Kidney (tissue), 14 donors: ENCODE data around the gene ZNF511. TPM values are rescaled to one million over a fixed set of nuclear protein-coding genes. Genes with fewer than 3 reads are reported as not detected.
A peak's percentile ranks its signal among the peaks of the same experiment; 100 is the strongest.

Source experiments
- DNase-seq, 5 donors: peaks; one replicate each; pipeline ENCODE4 v3.0.0-alpha.2; 2013 to 2020
- FAIRE-seq: peaks from 2 replicates; lab custom pipeline; 2012; peaks lifted over from hg19 to GRCh38; lab: Jason Lieb, UNC
- H3K27ac ChIP-seq, 2 donors: one replicate each; pipeline ENCODE4 v1.7.0; 2013; ENCODE audit warnings: low read depth in 2 of 2, low read length in 2 of 2, inconsistent platforms in 1 of 2
- H3K27me3 ChIP-seq: one replicate; pipeline ENCODE4 v1.7.1; 2013; ENCODE audit warnings: low read length, inconsistent platforms; ENCODE audit not compliant: control insufficient read depth, insufficient read depth
- H3K36me3 ChIP-seq, 3 donors: one replicate each; pipeline versions ENCODE4 v1.7.0 to v1.7.1; 2013; ENCODE audit warnings: low read length in 3 of 3, control low read depth in 1 of 3, inconsistent platforms in 1 of 3; ENCODE audit not compliant: insufficient read depth in 3 of 3, control insufficient read depth in 2 of 3
- H3K4me1 ChIP-seq, 3 donors: one replicate each; pipeline versions ENCODE4 v1.7.0 to v1.7.1; 2013; ENCODE audit warnings: low read length in 3 of 3, inconsistent platforms in 1 of 3, low read depth in 1 of 3; ENCODE audit not compliant: control insufficient read depth in 2 of 3, insufficient read depth in 2 of 3
- H3K4me3 ChIP-seq, 3 donors: one replicate each; pipeline versions ENCODE4 v1.7.0 to v1.8.1; 2013; ENCODE audit warnings: low read length in 3 of 3, control low read depth in 1 of 3, inconsistent platforms in 1 of 3
- H3K9ac ChIP-seq, 3 donors: one replicate each; pipeline versions ENCODE4 v1.7.0 to v1.7.1; 2013; ENCODE audit warnings: low read length in 3 of 3, control low read depth in 1 of 3, inconsistent platforms in 1 of 3
- H3K9me3 ChIP-seq, 3 donors: one replicate each; pipeline versions ENCODE4 v1.7.0 to v1.7.1; 2013; ENCODE audit warnings: low read length in 3 of 3, control low read depth in 1 of 3, inconsistent platforms in 1 of 3; ENCODE audit not compliant: control insufficient read depth in 2 of 3, insufficient read depth in 1 of 3
- CTCF ChIP-seq: IDR thresholded peaks from 3 replicates; pipeline ENCODE4 v1.5.1; 2012; ENCODE audit warnings: mild to moderate bottlenecking, moderate library complexity, borderline replicate concordance; ENCODE audit not compliant: insufficient read depth; ENCODE audit errors: extremely low read depth
- intact Hi-C: fragments of 100-400 bp; cut with DNase I; formaldehyde crosslinking; loops from one replicate; pipeline ENCODE4 v1.11.1; 2022
- polyA plus RNA-seq: library from polyadenylated mRNA; stranded (reverse); fragments of 350-450 nt; fragmentation: Illumina TruSeq; extraction: RNeasy Lipid Tissue Mini Kit (QIAGEN cat#74804); gene quantifications from one replicate; pipeline ENCODE4 v1.2.3, GENCODE V29; 2014; ENCODE audit warnings: low read depth, low replicate concordance; ENCODE audit not compliant: insufficient read depth
- total RNA-seq: library from RNA; stranded (reverse); fragmentation: NEBNext Ultra II Directional; extraction: Animal tissue kit (Norgen Biotek cat#: 25700); gene quantifications from one replicate; pipeline ENCODE4 v1.2.1, GENCODE V29; 2021
- donor health status: control.
- donor health status: control.
- donor health status: control.
- donor health status: control.
- donor health status: control.
- donor health status: DM: yes; HTN: yes; CAD: no.
- donor health status: Normal renal cell carcinoma (clear cell type).

ZNF511 gene
- total and polyA plus RNA-seq, 2 donors from 2014 or later: 35.6 to 50.7 TPM

- DNase-seq: peak in 1 of 5 donors; percentile 46
- no peak for TF ChIP-seq CTCF
- no peak for FAIRE-seq
Observed at GRCh38 chr10:133297504-133297903, 11.2 kb upstream of the ZNF511 start.

GRCh38 chr10:133298466-133298865, 10.2 kb upstream of the ZNF511 start:
- DNase-seq (peak in 1 of 5 donors; percentile 47), FAIRE-seq (no peak)
- Histone ChIP-seq H3K4me1 (no peaks in the 10 kb centered on the region), H3K9ac (no peak overlapping the region), H3K27me3 (no peaks in the 10 kb centered on the region), H3K9me3 (no peaks in the 10 kb centered on the region), H3K36me3 (peaks cover 2 to 80% (median 48%) of the 10 kb centered on the region in 3 donors), H3K27ac (no peak overlapping the region), H3K4me3 (no peak overlapping the region)
- intact Hi-C loops: no loop called here
- no peak for TF ChIP-seq CTCF

More at GRCh38 chr10:133297504-133297903, 11.2 kb upstream of the ZNF511 start:
- Histone ChIP-seq H3K27ac (no peak overlapping the region), H3K9me3 (no peaks in the 10 kb centered on the region), H3K4me3 (no peak overlapping the region), H3K4me1 (no peaks in the 10 kb centered on the region), H3K36me3 (peaks cover 2 to 85% (median 53%) of the 10 kb centered on the region in 3 donors), H3K27me3 (no peaks in the 10 kb centered on the region), H3K9ac (no peak overlapping the region)
- intact Hi-C loops: no loop called here

DNA sequence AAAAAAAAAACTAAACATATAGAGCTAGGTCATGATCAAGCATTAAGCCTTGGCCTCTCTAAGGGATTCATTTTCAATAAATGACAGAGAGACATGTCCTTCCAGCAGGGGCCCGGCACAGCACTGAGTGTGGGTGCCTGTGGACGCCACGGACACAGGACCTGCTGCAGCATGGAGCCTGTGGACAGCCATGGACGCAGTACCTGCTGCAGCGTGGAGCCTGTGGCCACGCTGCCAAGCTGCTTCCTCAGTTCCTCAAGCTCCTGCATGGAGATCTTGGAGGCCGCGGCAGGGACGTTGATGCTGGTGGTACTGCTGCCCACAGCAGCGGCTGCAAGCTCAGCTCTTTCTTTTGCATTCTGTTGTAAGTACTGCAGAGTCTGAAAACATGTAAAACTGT, 9.5 kb upstream of the ZNF511 start:
- DNase-seq (peak in 1 of 5 donors; percentile 60), FAIRE-seq (no peak)
- TF ChIP-seq CTCF: no peak

GRCh38 chr10:133299738-133300137, 9.0 kb upstream of the ZNF511 start:
- H3K9ac ChIP-seq: no peak overlapping the region
- H3K27me3 ChIP-seq: no peaks in the 10 kb centered on the region
- DNase-seq: peak in 1 of 5 donors; percentile 52
- H3K9me3 ChIP-seq: no peaks in the 10 kb centered on the region
- no peak overlapping the region for H3K27ac ChIP-seq
- peaks cover 2 to 67% (median 44%) of the 10 kb centered on the region in 3 donors for H3K36me3 ChIP-seq
- intact Hi-C loops: no loop called here
- H3K4me3 ChIP-seq: no peak overlapping the region
- no peak for TF ChIP-seq CTCF
- no peak for FAIRE-seq
- H3K4me1 ChIP-seq: no peaks in the 10 kb centered on the region

More for the DNA sequence above, 9.5 kb upstream of the ZNF511 start:
- Histone ChIP-seq H3K27ac (no peak overlapping the region), H3K36me3 (peaks cover 2 to 72% (median 47%) of the 10 kb centered on the region in 3 donors), H3K27me3 (no peaks in the 10 kb centered on the region), H3K9ac (no peak overlapping the region), H3K9me3 (no peaks in the 10 kb centered on the region), H3K4me1 (no peaks in the 10 kb centered on the region), H3K4me3 (no peak overlapping the region)
- intact Hi-C loops: no loop called here
